Measurements from ENCODE around the gene ZNF436. TPM values are rescaled to one million over a fixed set of nuclear protein-coding genes. Genes with fewer than 3 reads are reported as not detected.
A peak's percentile ranks its signal among the peaks of the same experiment; 100 is the strongest.

Gene ZNF436
- total RNA-seq (ENCODE audit: insufficient read depth, low replicate concordance): 21.4 TPM

DNA sequence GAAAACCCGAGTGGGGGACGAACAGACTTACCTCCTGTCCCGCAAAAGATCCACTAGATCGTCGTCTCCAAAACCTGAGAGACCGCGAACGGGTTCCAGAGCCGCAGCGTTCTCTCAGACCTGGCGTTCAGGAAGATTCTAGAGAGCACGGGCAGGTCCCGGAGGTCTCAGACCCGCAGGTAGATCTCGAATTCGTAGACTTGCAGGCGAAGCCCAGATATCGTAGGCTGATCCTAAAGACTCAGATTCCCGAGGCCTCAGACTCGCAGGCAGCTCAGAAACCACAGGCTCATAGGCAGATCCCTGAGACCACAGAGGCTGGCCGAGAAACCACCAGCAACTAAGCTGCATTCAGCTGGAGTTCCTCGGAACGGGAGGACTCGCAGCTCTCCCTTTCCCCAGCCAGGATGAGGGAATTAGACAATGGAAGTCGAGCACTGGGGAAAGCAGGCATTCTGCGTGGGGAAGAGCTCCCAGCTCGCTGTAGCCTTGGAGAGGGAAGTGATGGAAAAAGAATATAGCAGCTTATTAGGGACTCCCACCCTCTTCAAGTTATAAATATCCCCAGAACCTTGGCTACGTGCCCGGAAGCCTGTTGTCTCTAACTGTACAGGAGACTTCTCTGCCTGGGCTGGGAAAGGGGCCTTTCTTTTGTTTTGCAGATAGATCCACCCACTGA, at the start of gene ZNF436:
Gene ZNF436, minus strand, starts transcription at position 502 of the 679 bp plus-strand sequence. CDS start 1,831 bp downstream, outside the sequence.
- peak; percentile 95 for DNase-seq (ENCODE audit: low spot score)

DNA sequence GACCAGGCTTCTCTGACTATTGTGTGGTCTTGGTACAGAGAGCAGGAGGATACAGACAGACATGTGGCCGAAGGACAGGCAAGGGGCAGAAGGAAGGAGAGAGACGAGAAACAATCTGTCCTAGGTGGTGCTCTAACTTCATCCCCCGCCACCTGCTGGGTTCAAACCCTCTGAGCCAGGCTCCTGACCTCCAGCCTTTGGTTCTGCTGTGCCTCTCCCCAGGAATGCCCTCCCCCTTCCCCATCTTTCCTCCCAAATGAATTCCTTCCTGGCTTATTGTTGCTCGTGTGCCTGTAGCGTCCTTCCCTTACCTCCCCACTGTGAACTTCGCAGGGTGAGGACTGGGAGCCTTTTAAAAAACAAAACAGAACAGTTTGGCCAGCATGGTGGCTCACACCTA, 49.5 kb upstream of the ZNF436 start:
- no peak for DNase-seq (ENCODE audit: low spot score)

DNA sequence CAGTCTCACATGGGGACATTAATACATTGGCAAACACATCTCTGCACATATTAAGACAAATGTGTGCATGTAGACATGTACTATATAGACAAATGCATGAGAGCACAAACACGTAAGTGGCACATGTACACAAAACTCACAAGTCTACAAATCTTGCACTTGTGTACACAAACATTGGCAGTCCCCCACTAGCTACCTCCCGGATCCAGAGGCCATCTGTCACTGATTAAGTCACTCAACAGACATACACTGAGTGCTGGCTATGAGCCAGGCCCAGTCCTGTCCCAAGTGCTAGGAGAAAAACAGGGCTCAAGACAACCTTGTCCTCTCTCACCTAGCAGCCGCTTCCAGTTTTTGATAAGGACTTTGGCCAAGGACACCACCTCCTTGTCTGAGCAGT, 47.9 kb upstream of the ZNF436 start:
- DNase-seq (ENCODE audit: low spot score): no peak

DNA sequence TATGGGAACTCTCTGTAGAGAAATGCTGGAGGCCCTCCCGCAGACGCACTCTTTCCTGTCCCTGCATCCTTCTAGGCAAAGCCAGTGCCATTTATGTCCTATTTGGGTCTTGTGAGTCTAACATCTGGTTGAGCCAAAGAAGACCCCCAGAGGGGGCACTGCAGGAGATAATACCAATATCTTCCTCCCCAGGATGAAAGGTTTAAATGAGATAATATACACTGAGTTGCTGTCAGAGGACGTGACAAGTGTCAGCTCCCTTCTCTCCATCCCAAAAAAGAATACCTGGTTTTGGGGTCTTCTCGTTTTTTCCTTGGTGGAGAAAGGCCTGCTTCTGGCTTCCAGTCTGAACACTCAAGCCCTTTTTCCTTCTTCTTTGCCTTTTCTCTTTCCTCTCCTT, 47.3 kb upstream of the ZNF436 start:
- DNase-seq (ENCODE audit: low spot score): no peak

DNA sequence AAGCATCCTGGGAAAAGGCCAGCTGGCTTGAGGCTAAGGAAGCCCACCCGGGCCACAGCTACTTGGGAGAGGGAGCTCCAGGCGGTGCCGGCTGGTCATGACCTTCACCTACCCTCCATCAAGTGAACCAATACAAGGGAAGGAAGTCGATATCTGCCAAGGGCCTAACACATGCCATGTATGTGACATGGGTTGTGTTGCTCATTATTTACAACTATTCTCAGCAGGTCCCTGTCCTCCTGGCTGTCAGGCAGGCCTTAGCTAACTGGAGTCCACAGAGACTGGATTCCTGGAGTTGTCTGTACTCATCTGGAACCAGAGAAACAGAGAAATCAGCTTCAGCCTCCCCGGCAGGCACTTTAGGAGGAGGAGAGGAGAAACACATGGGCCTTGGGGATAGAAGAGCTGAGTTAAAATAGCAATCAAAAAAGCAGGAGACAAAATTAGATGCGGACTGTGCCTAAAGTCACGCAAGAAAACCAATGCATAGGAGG, 39.2 kb upstream of the ZNF436 start:
- no peak for DNase-seq (ENCODE audit: low spot score)

DNA sequence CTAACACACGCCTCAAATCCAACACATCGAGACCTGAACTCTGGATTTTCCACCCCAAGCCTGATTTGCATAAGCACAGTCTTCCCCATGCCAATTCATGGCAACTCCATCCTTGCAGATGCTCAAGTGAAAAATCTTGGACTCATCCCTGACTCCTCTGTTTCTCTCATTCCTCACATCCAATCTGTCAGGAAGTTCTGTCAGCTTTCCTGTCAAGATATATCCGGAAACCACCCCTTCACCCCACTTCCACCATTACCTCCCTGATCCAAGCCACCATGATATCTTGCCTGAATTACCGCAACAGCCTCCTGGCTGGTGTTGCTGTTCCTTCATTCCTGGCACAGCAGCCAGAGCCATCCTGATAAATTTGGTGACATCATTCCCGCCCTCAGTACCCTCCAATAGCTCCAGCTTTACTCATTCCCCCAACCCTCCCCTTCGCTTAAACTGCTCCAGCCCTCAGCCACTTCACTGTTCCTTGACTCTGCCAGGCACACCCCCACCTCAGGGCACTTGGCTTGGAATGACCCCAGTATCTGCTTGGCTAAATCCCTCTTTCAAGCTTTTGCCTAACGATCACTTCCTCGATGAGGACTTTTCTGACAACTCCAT, 37.5 kb upstream of the ZNF436 start:
- no peak for DNase-seq (ENCODE audit: low spot score)

DNA sequence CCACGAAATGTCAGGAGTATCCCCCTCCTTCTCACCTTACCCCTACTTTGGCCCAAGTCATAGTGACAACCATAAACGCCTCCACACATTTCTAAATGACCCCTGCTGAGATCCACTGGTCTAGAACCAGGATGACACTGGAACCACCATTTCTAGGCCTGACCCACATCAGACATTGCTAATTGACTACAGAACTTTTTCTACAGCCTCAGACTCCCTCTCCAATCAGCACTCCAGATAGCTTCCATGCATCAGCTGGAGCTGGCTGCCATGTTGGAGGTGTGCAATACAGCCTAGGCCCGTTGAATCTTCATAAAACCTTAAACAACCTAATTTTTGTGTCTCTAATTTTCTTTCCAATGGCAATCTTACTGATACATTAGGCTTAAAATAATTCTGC, 36.3 kb upstream of the ZNF436 start:
- no peak for DNase-seq (ENCODE audit: low spot score)

DNA sequence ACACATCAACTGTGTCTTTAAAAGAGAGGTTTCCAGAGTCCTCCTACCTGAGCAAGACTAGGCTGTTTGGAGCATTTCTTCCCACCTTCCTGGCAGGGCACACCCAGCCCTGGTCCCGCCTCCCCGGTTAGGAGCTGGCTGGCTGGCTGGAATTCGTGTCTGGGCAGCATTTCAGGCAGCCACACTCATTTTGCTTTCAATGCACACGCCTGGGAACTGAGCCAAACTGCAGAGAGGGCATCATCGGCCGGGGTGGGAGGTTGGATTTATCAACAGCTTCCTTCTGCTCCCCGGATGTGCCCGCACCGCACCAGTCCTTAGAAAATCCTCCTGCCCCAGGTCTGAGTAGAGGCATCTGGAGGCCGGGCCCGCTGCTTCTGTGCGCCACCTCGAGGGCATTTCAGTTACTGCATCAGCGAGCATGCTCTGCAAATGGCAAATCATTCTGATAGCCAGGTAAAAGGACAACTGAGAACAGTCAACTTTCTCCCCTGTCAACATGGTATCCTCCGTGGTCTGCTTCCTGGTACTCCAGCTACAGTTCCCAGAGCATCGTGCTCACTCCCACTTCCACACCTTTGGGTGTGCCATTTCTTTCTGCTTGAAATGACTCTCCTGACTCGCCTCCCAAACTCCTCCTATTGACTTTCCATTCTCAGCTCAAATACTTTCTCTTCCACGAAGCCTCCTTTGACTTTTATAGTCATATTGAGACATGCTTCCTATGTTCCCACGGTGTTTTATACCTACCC, 34.3 kb upstream of the ZNF436 start:
- peak; percentile 97 for DNase-seq (ENCODE audit: low spot score)

DNA sequence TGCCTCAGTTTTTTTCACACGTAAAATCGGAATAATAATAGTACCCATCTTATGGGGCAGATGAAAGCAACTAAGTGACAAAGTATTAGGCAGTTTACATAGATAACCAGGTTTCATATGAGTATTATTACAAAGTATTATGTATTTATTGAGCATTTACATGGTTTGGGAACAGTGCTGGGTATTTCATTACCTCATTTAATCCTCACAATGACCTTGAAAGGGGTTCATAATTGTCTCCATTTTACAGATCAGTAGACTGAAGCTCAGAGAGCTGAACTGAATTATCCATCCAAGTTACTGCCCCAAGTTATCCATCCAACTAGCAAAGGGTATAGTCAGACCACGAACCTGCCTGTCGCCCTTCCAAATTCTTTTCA, 33.7 kb upstream of the ZNF436 start:
- DNase-seq (ENCODE audit: low spot score): no peak

DNA sequence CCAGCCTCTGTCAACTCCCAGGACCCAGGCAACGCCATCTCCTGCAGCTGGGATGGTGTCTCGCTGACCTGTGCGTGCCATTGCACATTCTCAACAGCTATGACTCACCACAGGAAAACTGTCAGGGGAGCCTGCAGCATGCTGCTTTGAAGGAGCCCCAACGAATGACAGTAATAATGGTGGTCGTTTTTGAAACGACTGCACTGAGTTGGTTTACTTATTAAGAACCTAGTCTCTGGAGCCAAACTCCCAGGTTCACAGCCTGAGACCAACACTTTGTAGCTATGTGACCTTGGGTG, 33.4 kb upstream of the ZNF436 start:
- DNase-seq (ENCODE audit: low spot score): peak; percentile 37

DNA sequence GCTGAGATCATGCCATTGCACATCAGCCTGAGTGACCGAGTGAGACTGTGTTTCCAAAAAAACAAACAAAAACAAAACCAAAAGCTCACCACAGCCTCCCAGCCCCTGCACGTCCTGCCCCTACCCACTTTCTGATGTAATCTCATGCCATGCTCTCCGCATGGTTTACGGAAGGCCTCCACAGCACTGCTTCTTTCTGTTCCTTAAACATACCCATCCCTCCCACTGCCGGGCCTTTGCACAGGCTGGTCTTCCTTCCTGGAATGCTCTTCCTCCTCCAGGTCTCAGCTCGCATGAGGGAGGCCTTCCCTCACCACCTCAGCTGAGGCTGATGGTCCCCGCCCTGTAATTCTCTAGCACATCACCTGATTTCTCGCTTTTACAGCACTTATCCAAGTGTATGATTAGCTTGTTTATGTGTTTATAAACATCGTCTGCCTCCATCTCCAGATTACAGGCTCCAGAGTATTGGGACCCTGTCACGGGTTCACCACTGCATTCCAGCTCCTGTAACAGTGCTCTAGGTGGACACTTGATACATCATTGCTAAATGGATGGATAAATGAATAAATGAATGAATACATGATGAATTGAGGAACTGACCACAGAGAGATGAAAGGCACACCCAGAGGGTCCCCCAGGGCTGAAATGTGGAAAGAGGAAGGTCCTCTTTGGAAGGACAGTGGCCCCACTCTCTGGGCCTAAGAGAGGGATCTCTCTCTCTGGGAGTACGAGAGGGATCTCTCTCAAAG, 32.8 kb upstream of the ZNF436 start:
- DNase-seq (ENCODE audit: low spot score): no peak

DNA sequence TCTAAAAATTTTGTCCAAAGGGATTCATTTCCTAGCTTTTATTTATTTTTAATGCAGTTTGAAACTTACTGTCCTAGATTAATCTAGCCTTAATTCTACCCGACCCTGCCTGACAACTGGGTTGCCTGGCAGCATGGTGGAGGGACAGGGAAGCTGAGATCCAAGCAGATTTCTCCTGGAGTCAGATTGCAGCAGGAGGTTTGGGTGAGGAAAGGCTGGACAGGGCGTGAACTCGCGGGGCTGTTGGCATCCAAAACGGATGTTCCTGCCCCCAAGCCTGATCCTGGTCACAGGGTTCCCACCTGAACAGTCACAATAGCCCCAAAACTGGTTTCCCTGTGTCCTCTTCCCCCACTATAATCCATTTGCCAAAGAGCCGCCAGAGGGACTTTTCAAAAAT, 31.7 kb upstream of the ZNF436 start:
- no peak for DNase-seq (ENCODE audit: low spot score)

DNA sequence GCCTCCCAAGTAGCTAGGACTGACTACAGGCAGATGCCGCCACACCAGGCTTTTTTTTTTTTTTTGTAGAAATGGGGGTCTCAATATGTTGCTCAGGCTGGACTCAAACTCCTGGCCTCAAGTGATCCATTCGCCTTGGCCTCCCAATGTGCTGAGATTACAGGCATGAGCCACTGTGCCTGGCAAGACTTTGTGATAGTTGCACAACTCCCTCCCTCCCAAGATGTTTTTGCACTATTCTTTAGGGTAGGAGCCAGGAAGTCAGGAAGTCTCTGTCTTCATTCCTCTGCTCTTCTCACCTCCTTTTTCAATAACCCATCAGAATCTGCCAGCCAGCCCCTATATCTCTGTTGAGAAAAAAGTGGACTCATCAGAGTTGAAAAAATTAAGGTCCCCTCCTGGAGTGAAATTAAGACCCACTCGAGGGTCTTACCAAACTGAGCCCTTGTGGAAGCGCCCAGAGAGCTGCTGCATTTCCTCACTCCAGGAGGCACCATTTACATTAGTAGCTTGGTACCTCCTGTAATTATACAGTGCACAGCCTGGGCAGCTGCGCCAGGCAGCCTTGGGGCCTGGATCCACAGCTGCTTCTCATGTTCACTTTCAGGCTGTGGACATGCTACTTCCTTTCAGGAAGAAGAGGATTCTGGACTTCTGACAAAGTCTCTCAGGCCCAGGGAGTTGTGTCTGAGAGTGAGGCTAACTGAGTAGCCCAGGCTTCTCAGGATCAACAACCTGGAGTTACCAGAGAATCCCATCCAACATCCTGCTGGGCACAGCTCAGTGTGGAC, 30.9 kb upstream of the ZNF436 start:
- no peak for DNase-seq (ENCODE audit: low spot score)

DNA sequence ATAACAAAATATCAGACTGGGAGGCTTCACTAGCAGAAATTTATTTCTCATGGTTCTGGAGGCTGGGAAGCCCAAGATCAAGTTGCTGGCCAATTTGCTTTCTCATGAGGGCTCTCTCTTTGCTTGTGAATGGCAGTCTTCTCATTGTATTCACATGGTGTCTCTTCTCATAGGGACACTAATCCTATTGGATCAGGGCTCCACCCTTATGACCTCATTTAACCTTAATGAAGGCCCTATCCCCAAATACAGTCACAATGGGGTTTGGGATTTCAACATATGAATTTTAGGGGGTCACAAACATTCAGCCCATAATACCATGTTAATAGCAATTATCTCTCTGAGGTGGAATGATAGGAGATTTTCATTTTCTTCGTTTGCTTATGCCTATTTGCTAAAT, 29.6 kb upstream of the ZNF436 start:
- DNase-seq (ENCODE audit: low spot score): no peak

DNA sequence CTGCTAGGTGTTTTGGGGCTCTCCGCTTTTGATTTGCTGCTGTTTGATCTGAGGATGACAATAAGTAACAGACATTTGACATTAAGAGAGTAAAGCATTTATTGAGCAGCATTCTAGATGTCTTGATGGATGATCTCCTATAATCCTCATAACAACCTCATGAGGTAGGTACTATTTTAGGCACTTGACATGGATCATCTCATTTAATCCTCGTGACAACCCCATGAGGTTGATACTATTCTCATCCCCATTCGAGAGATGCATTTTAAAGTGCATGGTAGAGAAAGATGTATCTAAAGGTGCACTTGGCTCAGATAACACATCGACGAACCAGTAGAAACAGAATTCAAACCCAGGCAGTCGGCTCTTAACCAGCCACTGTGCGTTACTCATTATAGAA, 28.3 kb upstream of the ZNF436 start:
- DNase-seq (ENCODE audit: low spot score): no peak

DNA sequence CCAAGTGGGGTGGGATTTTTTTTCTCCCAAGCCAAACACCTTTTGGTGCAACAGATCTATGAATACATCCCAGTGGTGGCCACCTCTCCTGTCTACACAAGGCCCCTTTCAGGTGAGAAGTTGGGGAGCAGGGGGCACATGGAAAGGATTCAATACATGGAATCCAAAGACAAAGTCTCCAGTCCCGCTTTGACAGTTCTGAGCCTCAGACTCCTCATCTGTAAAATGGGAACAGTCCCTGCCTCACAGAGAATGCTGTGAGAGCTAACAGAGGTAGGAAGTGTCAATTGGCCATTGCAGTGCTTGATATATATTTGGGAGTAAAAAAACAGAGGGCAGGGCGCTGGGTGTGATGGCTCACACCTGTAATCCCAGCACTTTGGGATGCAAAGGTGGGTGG, 26.7 kb upstream of the ZNF436 start:
- DNase-seq (ENCODE audit: low spot score): no peak

DNA sequence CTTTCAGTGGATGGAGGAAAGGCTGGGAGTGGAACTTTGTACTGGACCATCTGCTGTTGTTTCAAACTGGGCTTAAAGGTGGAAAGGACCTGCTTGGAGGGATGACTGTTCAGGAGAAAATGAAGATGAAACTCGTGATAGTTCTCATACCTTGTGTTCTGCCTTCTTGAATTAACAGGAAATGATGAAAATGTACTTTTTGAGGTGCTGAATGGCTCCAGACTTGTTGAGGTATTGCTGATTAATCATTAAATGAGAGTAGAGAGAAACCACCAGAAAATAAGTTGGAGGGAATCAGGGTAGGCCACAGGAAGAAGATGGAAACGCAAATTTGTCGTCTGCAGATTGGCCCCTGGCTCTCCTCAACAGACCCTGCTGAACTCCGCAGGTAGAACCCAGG, 26.2 kb upstream of the ZNF436 start:
- no peak for DNase-seq (ENCODE audit: low spot score)

DNA sequence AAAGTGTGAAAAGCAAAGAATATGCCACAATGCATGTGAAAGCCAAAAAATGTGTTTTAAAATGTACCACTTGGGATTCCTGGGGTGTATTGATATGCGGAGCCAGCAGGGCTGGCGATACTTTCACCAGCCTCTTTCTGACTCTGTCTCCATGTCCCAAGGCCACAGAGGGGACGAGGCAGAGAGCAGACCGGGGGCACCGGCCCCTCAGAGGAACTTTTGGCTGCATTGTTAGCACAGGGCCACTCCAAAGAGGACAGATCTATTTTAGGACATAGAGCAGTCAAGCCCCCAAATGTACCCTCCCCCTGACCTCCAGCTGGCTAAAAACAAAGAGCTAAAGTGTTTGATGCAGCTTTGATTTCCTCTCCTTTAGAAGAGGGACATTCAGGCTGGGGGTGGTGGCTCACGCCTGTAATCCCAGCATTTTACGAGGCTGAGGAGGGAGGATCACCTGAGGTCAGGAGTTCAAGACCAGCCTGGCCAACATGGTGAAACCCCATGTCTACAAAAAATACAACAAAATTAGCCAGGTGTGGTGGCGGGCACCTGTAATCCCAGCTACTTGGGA, 25.6 kb upstream of the ZNF436 start:
- no peak for DNase-seq (ENCODE audit: low spot score)

DNA sequence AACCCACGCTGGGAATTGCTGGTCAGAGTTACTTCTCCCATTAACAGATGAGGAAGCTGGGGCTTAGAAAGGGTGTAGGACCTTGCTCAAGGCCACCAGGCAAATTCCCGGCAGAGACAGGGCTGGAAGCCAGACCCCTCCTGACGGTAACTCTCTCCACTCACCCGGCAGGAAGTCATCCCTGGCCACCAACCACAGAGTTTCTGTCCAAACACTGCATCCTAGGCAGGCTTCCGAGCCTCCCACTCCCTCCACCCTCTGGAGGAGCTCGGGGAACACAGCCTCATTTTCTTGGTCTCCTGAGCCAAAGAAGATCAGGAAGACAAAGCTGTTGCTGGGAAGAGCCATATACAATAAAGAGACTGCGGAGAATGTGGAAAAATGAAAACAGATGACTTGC, 25.0 kb upstream of the ZNF436 start:
- DNase-seq (ENCODE audit: low spot score): peak; percentile 60

DNA sequence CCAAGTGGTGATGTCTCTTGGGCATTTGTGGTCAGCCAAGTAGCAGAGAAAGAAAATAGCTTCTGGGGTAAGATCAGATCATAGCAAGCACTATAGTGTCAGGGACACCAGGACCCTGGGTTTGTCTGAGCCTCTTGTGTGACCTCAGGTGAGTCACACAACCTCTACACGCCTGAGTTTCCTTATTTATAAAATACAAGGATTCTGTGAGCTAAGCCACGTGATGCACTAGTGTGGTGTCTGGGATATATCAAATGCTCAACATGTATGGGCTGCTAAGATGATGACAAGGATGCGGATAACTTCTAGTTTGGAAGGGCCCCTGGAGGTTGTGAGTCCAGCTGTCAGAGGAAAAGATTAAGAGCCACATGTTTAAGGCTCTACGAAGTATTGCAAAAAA, 24.5 kb upstream of the ZNF436 start:
- DNase-seq (ENCODE audit: low spot score): peak; percentile 92

DNA sequence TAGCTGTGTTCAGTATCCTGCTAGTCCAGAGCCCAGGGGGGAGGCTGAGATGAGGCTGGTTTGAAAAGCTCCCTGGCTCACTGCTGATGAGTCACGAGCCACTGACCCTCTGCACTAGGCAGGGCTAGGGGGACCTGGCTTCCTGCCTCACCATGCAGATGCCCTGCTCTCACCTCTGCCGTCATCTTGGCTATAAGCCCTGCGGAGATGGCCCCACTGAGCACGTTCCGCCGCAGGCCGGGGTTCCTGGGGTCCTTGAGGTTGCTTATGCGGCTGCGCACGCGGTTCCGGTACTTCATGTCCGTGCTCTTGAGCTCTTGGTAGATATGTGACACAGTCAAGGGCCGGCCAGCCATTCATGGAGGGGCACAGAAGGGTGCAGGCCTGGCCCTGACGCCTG, 24.1 kb upstream of the ZNF436 start:
- no peak for DNase-seq (ENCODE audit: low spot score)

All from umbilical cord (tissue), 2 donors.